OCI-LY7 (cell line): Measurements from ENCODE around the gene CHMP4A. TPM values are rescaled to one million over a fixed set of nuclear protein-coding genes. Genes with fewer than 3 reads are reported as not detected.

Experiments used
- BruUV-seq: library from RNA; stranded (reverse); fragments of 400-500 nt; replicated peaks from 2 replicates; lab custom pipeline; 2021; lab: Mats Ljungman, UMichigan
- CTCF ChIA-PET: fragments of 300-600 bp; sonication (Branson Sonifier 250); formaldehyde crosslinking; loops from one replicate; lab custom pipeline; 2022; ENCODE audit warnings: antibody characterized with exemption; ENCODE audit not compliant: unreplicated experiment; lab: Charles Lee
- POLR2A ChIA-PET: fragments of 300-600 bp; sonication (Branson Sonifier 250); formaldehyde crosslinking; loops from one replicate; lab custom pipeline; 2022; ENCODE audit warnings: antibody characterized with exemption; lab: Charles Lee
- DNase-seq: peaks from one replicate; pipeline ENCODE4 v3.0.0-alpha.2; 2015; ENCODE audit warnings: low spot score
- H2AFZ ChIP-seq: fragments of 200-600 bp; sonication (generic), shearing (Covaris generic); 2 replicates; pipeline ENCODE4 v1.6.1; 2014; ENCODE audit warnings: mild to moderate bottlenecking, antibody characterized with exemption, low read length, moderate library complexity
- H3K27ac ChIP-seq: fragments of 200-600 bp; sonication (generic); 2 replicates; pipeline ENCODE4 v1.5.1; 2014; ENCODE audit warnings: mixed run types, low read depth, mild to moderate bottlenecking, moderate library complexity, low read length, inconsistent platforms; ENCODE audit not compliant: poor library complexity, severe bottlenecking
- H3K36me3 ChIP-seq: fragments of 200-600 bp; sonication (generic); 2 replicates; pipeline ENCODE4 v1.6.1; 2014; ENCODE audit warnings: mild to moderate bottlenecking, antibody characterized with exemption, low read length, moderate library complexity, mixed read lengths; ENCODE audit not compliant: insufficient read depth
- H3K4me1 ChIP-seq: fragments of 200-600 bp; sonication (generic); 2 replicates; pipeline ENCODE4 v1.5.1; 2014; ENCODE audit warnings: mild to moderate bottlenecking, low read length; ENCODE audit not compliant: insufficient read depth, poor library complexity, severe bottlenecking
- H3K4me2 ChIP-seq: fragments of 200-600 bp; sonication (generic); 2 replicates; pipeline ENCODE4 v1.6.1; 2014; ENCODE audit warnings: mild to moderate bottlenecking, low read length
- H3K4me3 ChIP-seq: fragments of 200-600 bp; sonication (generic); 2 replicates; pipeline ENCODE4 v1.5.1; 2014; ENCODE audit warnings: mild to moderate bottlenecking, low read depth, low read length; ENCODE audit not compliant: poor library complexity, severe bottlenecking
- H3K79me2 ChIP-seq: fragments of 200-600 bp; sonication (generic); 2 replicates; pipeline ENCODE4 v1.6.1; 2016; ENCODE audit warnings: low read depth, mild to moderate bottlenecking, low read length, moderate library complexity, mixed read lengths; ENCODE audit not compliant: insufficient read depth
- H3K9me2 ChIP-seq: fragments of 200-600 bp; sonication (generic); 2 replicates; pipeline ENCODE4 v1.6.1; 2016; ENCODE audit warnings: mild to moderate bottlenecking, low read length, mixed read lengths; ENCODE audit not compliant: insufficient read depth
- H3K9me3 ChIP-seq: fragments of 200-600 bp; sonication (generic); 2 replicates; pipeline ENCODE4 v1.6.1; 2014; ENCODE audit warnings: mild to moderate bottlenecking, mixed run types, low read length, mixed read lengths
- H4K20me1 ChIP-seq: fragments of 200-600 bp; sonication (generic); 2 replicates; pipeline ENCODE4 v1.6.1; 2014; ENCODE audit warnings: mild to moderate bottlenecking, antibody characterized with exemption, low read length, moderate library complexity, mixed read lengths; ENCODE audit not compliant: insufficient read depth
- EZH2phosphoT487 ChIP-seq: fragments of 200-600 bp; sonication (generic); IDR thresholded peaks from 2 replicates; pipeline ENCODE4 v1.6.1; 2018; ENCODE audit warnings: low read depth, borderline replicate concordance, mild to moderate bottlenecking, mixed run types, antibody characterized with exemption, low read length, moderate library complexity, mixed read lengths
- intact Hi-C: fragments of 100-400 bp; cut with micrococcal nuclease; formaldehyde crosslinking; loops from one replicate; pipeline ENCODE4 v1.10.0; 2022; ENCODE audit not compliant: unreplicated experiment
- total RNA-seq, 2 experiments: library from RNA; depleted of rRNA in 1 of 2; stranded (reverse); fragments of >200 nt in 1 of 2; shearing (Covaris generic) in 1 of 2; gene quantifications; 2 replicates each; pipeline ENCODE4 v1.2.3, GENCODE V29; 2014 to 2022
- TF ChIP-seq, protein P1 (sequence below): fragments of 200-600 bp; sonication (generic); conservative IDR thresholded peaks from 2 replicates; pipeline ENCODE4 v1.5.1; 2014; ENCODE audit warnings: mild to moderate bottlenecking, antibody characterized with exemption, low read length, moderate library complexity, mixed read lengths

Gene CHMP4A
- total RNA-seq, 2 experiments from 2014 or later, result 48.5 to 72.9 TPM

GRCh38 chr14:24260026-24260779 lies 46.9 kb upstream of the CHMP4A start:
- no peaks in the 10 kb centered on the region for H3K9me2 ChIP-seq
- H4K20me1 ChIP-seq, result no peaks in the 10 kb centered on the region
- peaks cover 12% of the 10 kb centered on the region for H3K4me1 ChIP-seq
- no peak overlapping the region for H3K4me2 ChIP-seq
- no peak for DNase-seq
- no peaks in the 10 kb centered on the region for H3K79me2 ChIP-seq
- no peaks in the 10 kb centered on the region for H3K36me3 ChIP-seq
- no peak overlapping the region for H3K27ac ChIP-seq
- ChIA-PET POLR2A (interaction anchor here (0.6 kb wide), 1 partner anchor 939 kb away, joined by 3 read pairs; the partner anchor contains the start of gene PABPN1), CTCF (no interaction called here)
- H3K4me3 ChIP-seq, result no peak overlapping the region
- H2AFZ ChIP-seq, result no peak overlapping the region
- no peak for TF ChIP-seq EZH2phosphoT487
- TF ChIP-seq, protein P1, sequence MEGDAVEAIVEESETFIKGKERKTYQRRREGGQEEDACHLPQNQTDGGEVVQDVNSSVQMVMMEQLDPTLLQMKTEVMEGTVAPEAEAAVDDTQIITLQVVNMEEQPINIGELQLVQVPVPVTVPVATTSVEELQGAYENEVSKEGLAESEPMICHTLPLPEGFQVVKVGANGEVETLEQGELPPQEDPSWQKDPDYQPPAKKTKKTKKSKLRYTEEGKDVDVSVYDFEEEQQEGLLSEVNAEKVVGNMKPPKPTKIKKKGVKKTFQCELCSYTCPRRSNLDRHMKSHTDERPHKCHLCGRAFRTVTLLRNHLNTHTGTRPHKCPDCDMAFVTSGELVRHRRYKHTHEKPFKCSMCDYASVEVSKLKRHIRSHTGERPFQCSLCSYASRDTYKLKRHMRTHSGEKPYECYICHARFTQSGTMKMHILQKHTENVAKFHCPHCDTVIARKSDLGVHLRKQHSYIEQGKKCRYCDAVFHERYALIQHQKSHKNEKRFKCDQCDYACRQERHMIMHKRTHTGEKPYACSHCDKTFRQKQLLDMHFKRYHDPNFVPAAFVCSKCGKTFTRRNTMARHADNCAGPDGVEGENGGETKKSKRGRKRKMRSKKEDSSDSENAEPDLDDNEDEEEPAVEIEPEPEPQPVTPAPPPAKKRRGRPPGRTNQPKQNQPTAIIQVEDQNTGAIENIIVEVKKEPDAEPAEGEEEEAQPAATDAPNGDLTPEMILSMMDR, result no peak
- H3K9me3 ChIP-seq, result no peaks in the 10 kb centered on the region
- intact Hi-C loops, result no loop called here
- no TSS peak for BruUV-seq

DNA sequence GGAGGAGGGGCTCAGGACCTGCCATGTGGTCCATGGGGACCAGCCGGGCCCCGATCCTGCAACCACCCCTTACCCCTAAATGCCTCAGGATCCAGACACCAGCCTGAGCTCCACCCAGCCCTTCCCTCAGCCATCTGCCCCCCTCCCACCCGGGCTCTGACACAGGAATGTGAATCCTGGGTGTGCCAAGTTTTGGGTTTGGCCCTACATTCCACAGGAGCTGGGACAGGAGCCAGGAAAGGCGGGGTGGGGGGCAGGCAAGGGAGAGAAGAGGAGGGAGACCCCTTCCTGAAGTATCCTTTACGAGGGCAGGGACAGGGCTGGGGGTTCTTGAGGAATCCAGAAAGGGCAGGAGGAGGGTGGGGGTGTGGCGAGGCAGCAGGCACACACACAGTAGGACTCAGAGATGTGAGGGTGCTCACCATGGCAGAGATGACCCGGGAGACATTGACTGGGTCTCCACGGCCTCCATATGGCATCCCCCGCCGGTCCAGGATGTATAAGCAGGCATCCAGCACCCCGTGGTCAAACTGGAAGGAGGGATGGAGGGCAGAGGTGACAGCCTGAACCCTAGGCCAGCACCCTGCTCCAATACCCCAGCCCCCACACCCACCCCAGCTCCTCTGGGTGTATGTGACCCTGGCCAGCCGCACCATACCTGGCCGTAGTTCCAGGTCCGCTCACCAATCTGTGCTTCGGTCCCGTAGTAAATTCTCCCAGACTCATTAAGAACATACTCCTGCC lies 46.2 kb upstream of the CHMP4A start:
- Histone ChIP-seq H3K4me2 (no peak overlapping the region), H3K4me3 (no peak overlapping the region), H3K79me2 (no peaks in the 10 kb centered on the region), H4K20me1 (no peaks in the 10 kb centered on the region), H3K36me3 (no peaks in the 10 kb centered on the region), H2AFZ (no peak overlapping the region), H3K9me3 (no peaks in the 10 kb centered on the region), H3K27ac (no peak overlapping the region), H3K4me1 (peaks cover 9% of the 10 kb centered on the region), H3K9me2 (no peaks in the 10 kb centered on the region)
- TF ChIP-seq, protein P1, result no peak
- TF ChIP-seq EZH2phosphoT487, result no peak
- CTCF ChIA-PET, result interaction anchor here (0.6 kb wide), 1 partner anchor 41 kb away, joined by 3 read pairs; no protein-coding TSS in a partner anchor
- DNase-seq, result no peak
- BruUV-seq, result no TSS peak
- POLR2A ChIA-PET, result no interaction called here
- intact Hi-C loops, result no loop called here
